Chondrocyte (in vitro differentiated cells): ENCODE data around the gene H2BK1. TPM values are rescaled to one million over a fixed set of nuclear protein-coding genes. Genes with fewer than 3 reads are reported as not detected.

Source experiments
- DNase-seq: peaks from one replicate; pipeline ENCODE4 v3.0.0; 2021; ENCODE audit warnings: mixed read lengths, low spot score
- H3K27ac Mint-ChIP-seq: one replicate; pipeline ENCODE4 v1.8.0; 2021; ENCODE audit warnings: mild to moderate bottlenecking, moderate library complexity, mixed read lengths; ENCODE audit not compliant: unreplicated experiment
- H3K27me3 Mint-ChIP-seq: 2 replicates; pipeline ENCODE4 v1.8.0; 2021; ENCODE audit warnings: low read depth, mixed read lengths
- H3K36me3 Mint-ChIP-seq: 2 replicates; pipeline ENCODE4 v1.8.0; 2021; ENCODE audit warnings: low read depth, mixed read lengths
- H3K4me1 Mint-ChIP-seq: 2 replicates; pipeline ENCODE4 v1.8.0; 2021; ENCODE audit warnings: low read depth, mild to moderate bottlenecking, mixed read lengths
- H3K4me3 Mint-ChIP-seq: one replicate; pipeline ENCODE4 v1.8.0; 2021; ENCODE audit warnings: mild to moderate bottlenecking, moderate library complexity, mixed read lengths; ENCODE audit not compliant: unreplicated experiment
- H3K9me3 Mint-ChIP-seq: 2 replicates; pipeline ENCODE4 v1.8.0; 2021; ENCODE audit warnings: low read depth, mixed read lengths
- CTCF ChIP-seq: fragments of 200-600 bp; sonication (generic); IDR thresholded peaks from 2 replicates; pipeline ENCODE4 v1.5.0; 2021; ENCODE audit warnings: antibody characterized with exemption, mild to moderate bottlenecking, moderate library complexity
- total RNA-seq: library from RNA; stranded (reverse); gene quantifications from 3 replicates; pipeline ENCODE4 v1.2.1, GENCODE V29; 2021

Gene H2BK1
- total RNA-seq, 1 donor from 2014 or later: not detected

GRCh38 chr7:151254316-151254715, 44.0 kb upstream of the H2BK1 start:
- no peak for DNase-seq
- H3K9me3 Mint-ChIP-seq: no peaks in the 10 kb centered on the region
- peaks cover 35% of the 10 kb centered on the region for H3K4me1 Mint-ChIP-seq
- peaks cover 8% of the 10 kb centered on the region for H3K36me3 Mint-ChIP-seq
- H3K27me3 Mint-ChIP-seq: peaks cover 3% of the 10 kb centered on the region
- H3K27ac Mint-ChIP-seq: no peak overlapping the region
- no peak for TF ChIP-seq CTCF
- H3K4me3 Mint-ChIP-seq: no peak overlapping the region

GRCh38 chr7:151252961-151253711, 42.8 kb upstream of the H2BK1 start:
- Mint-ChIP-seq H3K27me3 (no peaks in the 10 kb centered on the region), H3K27ac (peak overlapping the region; percentile 95), H3K9me3 (no peaks in the 10 kb centered on the region), H3K36me3 (peaks cover 10% of the 10 kb centered on the region), H3K4me1 (peaks cover 39% of the 10 kb centered on the region), H3K4me3 (peak overlapping the region; percentile 81)
- no peak for DNase-seq
- TF ChIP-seq CTCF: no peak

GRCh38 chr7:151252561-151252835, 42.2 kb upstream of the H2BK1 start:
- Mint-ChIP-seq H3K27ac (peak overlapping the region; percentile 95), H3K27me3 (no peaks in the 10 kb centered on the region), H3K4me1 (peaks cover 42% of the 10 kb centered on the region), H3K36me3 (peaks cover 6% of the 10 kb centered on the region), H3K4me3 (peak overlapping the region; percentile 81), H3K9me3 (no peaks in the 10 kb centered on the region)
- no peak for TF ChIP-seq CTCF
- no peak for DNase-seq

- peak overlapping the region; percentile 81 for H3K4me3 Mint-ChIP-seq
- TF ChIP-seq CTCF: no peak
- H3K4me1 Mint-ChIP-seq: peaks cover 48% of the 10 kb centered on the region
- no peaks in the 10 kb centered on the region for H3K9me3 Mint-ChIP-seq
- no peak for DNase-seq
- peaks cover 6% of the 10 kb centered on the region for H3K36me3 Mint-ChIP-seq
- H3K27ac Mint-ChIP-seq: peak overlapping the region; percentile 95
- no peaks in the 10 kb centered on the region for H3K27me3 Mint-ChIP-seq
These were observed 41.6 kb upstream of the H2BK1 start for GRCh38 chr7:151251689-151252560.

GRCh38 chr7:151251328-151251688, 41.0 kb upstream of the H2BK1 start:
- Mint-ChIP-seq H3K27me3 (no peaks in the 10 kb centered on the region), H3K27ac (peak overlapping the region; percentile 100), H3K36me3 (peaks cover 3% of the 10 kb centered on the region), H3K4me3 (peak overlapping the region; percentile 99), H3K9me3 (no peaks in the 10 kb centered on the region), H3K4me1 (peaks cover 54% of the 10 kb centered on the region)
- TF ChIP-seq CTCF: no peak
- DNase-seq: no peak
